K562 (cell line): Measurements from ENCODE around the gene LBR. TPM values are rescaled to one million over a fixed set of nuclear protein-coding genes. Genes with fewer than 3 reads are reported as not detected.

Experiments
- CEBPB ChIP-seq: fragments of 450-650 bp; IDR thresholded peaks from 2 replicates; pipeline ENCODE4 v1.6.1; 2016; ENCODE audit warnings: missing genetic modification characterization, missing compliant biosample characterization
- CTBP1 ChIP-seq: fragments of 450-650 bp; IDR thresholded peaks from 2 replicates; pipeline ENCODE4 v1.6.1; 2016; ENCODE audit warnings: borderline replicate concordance
- HBP1 ChIP-seq: fragments of 450-650 bp; formaldehyde crosslinking; IDR thresholded peaks from 2 replicates; pipeline ENCODE4 v1.4.0; 2022; ENCODE audit warnings: missing genetic modification characterization
- KDM2B ChIP-seq: fragments of 250-450 bp; sonication (Bioruptor Pico); IDR thresholded peaks from 2 replicates; pipeline ENCODE4 v1.8.0; 2021; ENCODE audit warnings: mild to moderate bottlenecking, moderate library complexity
- MAX ChIP-seq: sonication (generic); formaldehyde crosslinking; IDR thresholded peaks from 2 replicates; pipeline ENCODE4 v1.9.0; 2022; ENCODE audit warnings: mild to moderate bottlenecking, missing genetic modification reagents
- MXI1 ChIP-seq: IDR thresholded peaks from 2 replicates; pipeline ENCODE4 v1.6.1; 2011; ENCODE audit warnings: low read depth, mild to moderate bottlenecking, improper control_type of control experiment, low read length
- NFXL1 ChIP-seq: fragments of 450-650 bp; formaldehyde crosslinking; IDR thresholded peaks from 2 replicates; pipeline ENCODE4 v1.4.0; 2021; ENCODE audit warnings: mild to moderate bottlenecking
- PCBP1 ChIP-seq: fragments of 200-400 bp; formaldehyde crosslinking; IDR thresholded peaks from 2 replicates; pipeline ENCODE4 v1.6.1; 2018; ENCODE audit warnings: mild to moderate bottlenecking, low read depth, low read length; ENCODE audit not compliant: poor library complexity, severe bottlenecking
- PTTG1 ChIP-seq: fragments of 450-650 bp; IDR thresholded peaks from 2 replicates; pipeline ENCODE4 v1.6.1; 2016; ENCODE audit warnings: low read depth, mild to moderate bottlenecking, missing genetic modification characterization, missing compliant biosample characterization
- SIN3B ChIP-seq: fragments of 450-650 bp; IDR thresholded peaks from 2 replicates; pipeline ENCODE4 v1.6.1; 2017; ENCODE audit warnings: low read depth, mild to moderate bottlenecking, moderate library complexity
- XRCC5 ChIP-seq: fragments of 200-400 bp; formaldehyde crosslinking; IDR thresholded peaks from 2 replicates; pipeline ENCODE4 v1.6.1; 2017; ENCODE audit warnings: low read depth, mild to moderate bottlenecking, low read length
- ZBTB17 ChIP-seq: fragments of 450-650 bp; formaldehyde crosslinking; IDR thresholded peaks from 2 replicates; pipeline ENCODE4 v1.4.0; 2020; ENCODE audit warnings: mild to moderate bottlenecking
- ZNF134 ChIP-seq: fragments of 250-450 bp; sonication (Bioruptor Pico); conservative IDR thresholded peaks from 2 replicates; pipeline ENCODE4 v1.4.0; 2020
- ZNF431 ChIP-seq: sonication (generic); formaldehyde crosslinking; IDR thresholded peaks from 2 replicates; pipeline ENCODE4 v1.8.0; 2022; ENCODE audit warnings: mild to moderate bottlenecking, missing genetic modification reagents
- ZNF699 ChIP-seq: fragments of 250-450 bp; sonication (Bioruptor Pico); IDR thresholded peaks from 2 replicates; pipeline ENCODE4 v1.8.0; 2021; ENCODE audit warnings: mild to moderate bottlenecking, moderate library complexity; ENCODE audit not compliant: insufficient replicate concordance
- polyA plus RNA-seq, 8 experiments: library from polyadenylated mRNA; depleted of rRNA in 4 of 8; stranded (reverse) in 5 of 8; unstranded in 3 of 8; fragments of >200 nt; fragmentation: Nextera tagmentation in 2 of 8; fragmentation: Illumina TruSeq in 1 of 8; extraction: Ambion mirVana in 2 of 8; extraction: Trizol in 1 of 8; gene quantifications; 2 replicates each; pipeline versions ENCODE4 v1.2.1 to v1.2.3, GENCODE V29; 2011 to 2014; ENCODE audit warnings: inconsistent platforms in 1 of 8, missing spikeins in 1 of 8
- total RNA-seq, 7 experiments: library from RNA; depleted of rRNA in 6 of 7; stranded (reverse); fragments of >200 nt in 6 of 7; fragmentation: Illumina TruSeq in 2 of 7; extraction: Trizol in 2 of 7; gene quantifications; 2 replicates each; pipeline versions ENCODE4 v1.2.1 to v1.2.3, GENCODE V29; 2011 to 2021; ENCODE audit warnings: low replicate concordance in 1 of 7
- TF ChIP-seq, protein P1 (sequence below): fragments of 250-450 bp; sonication (Bioruptor Pico); IDR thresholded peaks from 2 replicates; pipeline ENCODE4 v1.5.0; 2021; ENCODE audit warnings: mild to moderate bottlenecking, borderline replicate concordance
- TF ChIP-seq, protein P2 (sequence below): fragments of 200-800 bp; sonication (Bioruptor generic); IDR thresholded peaks from 2 replicates; pipeline ENCODE4 v1.6.1; 2017; ENCODE audit warnings: missing genetic modification characterization, missing compliant biosample characterization

The LBR gene
- total and polyA plus RNA-seq, 9 of the 15 experiments (the other 6 are each of a cell fraction or from before 2014, with no cell fraction given): 102 to 229 (median 197) TPM

DNA sequence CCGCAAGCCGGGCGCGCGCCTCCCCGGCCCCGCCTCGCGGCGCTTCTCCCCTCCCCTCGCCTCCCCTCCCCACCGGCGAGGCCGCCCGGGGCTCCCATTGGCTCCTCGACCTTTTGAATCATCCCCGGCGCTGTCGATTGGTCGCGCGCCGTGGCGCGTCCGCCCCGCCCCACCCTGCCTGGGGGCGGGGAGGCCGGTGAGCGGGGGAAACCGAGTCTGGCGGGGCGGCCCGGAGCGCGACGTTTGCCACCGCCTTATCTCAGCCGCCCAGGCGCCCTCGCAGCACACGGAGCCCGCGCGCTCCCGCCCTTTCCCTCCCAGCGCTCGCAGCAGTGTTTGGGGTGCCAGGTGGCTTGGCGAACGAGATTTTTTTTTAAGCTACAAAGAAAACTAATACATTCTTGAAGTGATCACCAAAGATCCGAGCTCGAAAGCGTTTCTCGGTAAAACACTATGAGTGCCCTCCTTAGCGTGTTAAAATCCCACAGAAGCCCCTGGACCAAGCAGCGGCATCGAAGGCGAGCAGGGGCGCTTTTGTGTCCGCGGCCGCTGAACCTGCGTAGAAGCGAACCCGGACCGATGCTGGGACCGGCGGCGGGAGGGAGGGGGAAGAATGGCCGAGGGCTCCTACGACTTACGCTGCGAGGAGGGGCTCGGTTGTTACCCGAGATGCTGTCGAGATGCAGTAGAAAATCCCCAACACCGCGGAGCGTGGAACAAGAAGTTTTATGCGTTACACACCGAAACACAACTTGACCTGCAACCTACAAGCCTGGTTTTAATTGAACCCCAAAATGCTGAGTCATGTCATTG, 436 bp upstream of the LBR start (continued):
- TF ChIP-seq ZNF699 (CRISPR knock-in tag) (no peak), MAX (CRISPR knock-in tag) (peak; percentile 92), ZNF134 (CRISPR knock-in tag) (no peak), KDM2B (CRISPR knock-in tag) (0 out of 2 replicates have a peak, but pooled peaks have one; percentile 10), CEBPB (tag) (no peak), PCBP1 (no peak), ZBTB17 (CRISPR knock-in tag) (no peak), XRCC5 (no peak), CTBP1 (peak; percentile 91), PTTG1 (no peak), MXI1 (0 out of 2 replicates have a peak, but pooled peaks have one; percentile 38), ZNF431 (CRISPR knock-in tag) (no peak), NFXL1 (CRISPR knock-in tag) (no peak), HBP1 (CRISPR knock-in tag) (no peak), SIN3B (no peak; the same call in 1 of the 2 replicates)
- TF ChIP-seq, protein P1, sequence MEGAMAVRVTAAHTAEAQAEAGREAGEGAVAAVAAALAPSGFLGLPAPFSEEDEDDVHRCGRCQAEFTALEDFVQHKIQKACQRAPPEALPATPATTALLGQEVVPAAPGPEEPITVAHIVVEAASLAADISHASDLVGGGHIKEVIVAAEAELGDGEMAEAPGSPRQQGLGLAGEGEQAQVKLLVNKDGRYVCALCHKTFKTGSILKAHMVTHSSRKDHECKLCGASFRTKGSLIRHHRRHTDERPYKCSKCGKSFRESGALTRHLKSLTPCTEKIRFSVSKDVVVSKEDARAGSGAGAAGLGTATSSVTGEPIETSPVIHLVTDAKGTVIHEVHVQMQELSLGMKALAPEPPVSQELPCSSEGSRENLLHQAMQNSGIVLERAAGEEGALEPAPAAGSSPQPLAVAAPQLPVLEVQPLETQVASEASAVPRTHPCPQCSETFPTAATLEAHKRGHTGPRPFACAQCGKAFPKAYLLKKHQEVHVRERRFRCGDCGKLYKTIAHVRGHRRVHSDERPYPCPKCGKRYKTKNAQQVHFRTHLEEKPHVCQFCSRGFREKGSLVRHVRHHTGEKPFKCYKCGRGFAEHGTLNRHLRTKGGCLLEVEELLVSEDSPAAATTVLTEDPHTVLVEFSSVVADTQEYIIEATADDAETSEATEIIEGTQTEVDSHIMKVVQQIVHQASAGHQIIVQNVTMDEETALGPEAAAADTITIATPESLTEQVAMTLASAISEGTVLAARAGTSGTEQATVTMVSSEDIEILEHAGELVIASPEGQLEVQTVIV (CRISPR knock-in tag): no peak
- TF ChIP-seq, protein P2, sequence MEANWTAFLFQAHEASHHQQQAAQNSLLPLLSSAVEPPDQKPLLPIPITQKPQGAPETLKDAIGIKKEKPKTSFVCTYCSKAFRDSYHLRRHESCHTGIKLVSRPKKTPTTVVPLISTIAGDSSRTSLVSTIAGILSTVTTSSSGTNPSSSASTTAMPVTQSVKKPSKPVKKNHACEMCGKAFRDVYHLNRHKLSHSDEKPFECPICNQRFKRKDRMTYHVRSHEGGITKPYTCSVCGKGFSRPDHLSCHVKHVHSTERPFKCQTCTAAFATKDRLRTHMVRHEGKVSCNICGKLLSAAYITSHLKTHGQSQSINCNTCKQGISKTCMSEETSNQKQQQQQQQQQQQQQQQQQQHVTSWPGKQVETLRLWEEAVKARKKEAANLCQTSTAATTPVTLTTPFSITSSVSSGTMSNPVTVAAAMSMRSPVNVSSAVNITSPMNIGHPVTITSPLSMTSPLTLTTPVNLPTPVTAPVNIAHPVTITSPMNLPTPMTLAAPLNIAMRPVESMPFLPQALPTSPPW (CRISPR knock-in tag): peak; percentile 99
